IgD-negative memory B cell (primary cell): ENCODE data around the gene HOXB5. TPM values are rescaled to one million over a fixed set of nuclear protein-coding genes. Genes with fewer than 3 reads are reported as not detected.

Experiments
- H3K27ac Mint-ChIP-seq, 3 donors: one replicate each; pipeline ENCODE4 v1.8.0; 2020 to 2022; ENCODE audit warnings: mild to moderate bottlenecking in 3 of 3, mixed read lengths in 3 of 3, moderate library complexity in 1 of 3
- H3K27me3 Mint-ChIP-seq: one replicate; pipeline ENCODE4 v1.8.0; 2021; ENCODE audit warnings: mixed read lengths
- H3K36me3 Mint-ChIP-seq: one replicate; pipeline ENCODE4 v1.8.0; 2020; ENCODE audit warnings: mild to moderate bottlenecking, mixed read lengths
- H3K4me1 Mint-ChIP-seq, 3 donors: one replicate each; pipeline ENCODE4 v1.8.0; 2020 to 2022; ENCODE audit warnings: mixed read lengths in 3 of 3, mild to moderate bottlenecking in 1 of 3
- H3K4me3 Mint-ChIP-seq, 4 donors: one replicate each; pipeline ENCODE4 v1.8.0; 2020 to 2022; ENCODE audit warnings: mild to moderate bottlenecking in 4 of 4, mixed read lengths in 4 of 4, moderate library complexity in 3 of 4
- H3K9me3 Mint-ChIP-seq, 3 donors: one replicate each; pipeline ENCODE4 v1.8.0; 2020 to 2021; ENCODE audit warnings: mixed read lengths in 3 of 3, mild to moderate bottlenecking in 1 of 3
- polyA plus RNA-seq: library from polyadenylated mRNA; unstranded; fragments of 300-500 nt; fragmentation: Illumina TruSeq; gene quantifications from one replicate; pipeline ENCODE4 v1.2.3, GENCODE V29; 2021

Gene HOXB5
- polyA plus RNA-seq, 1 donor from 2014 or later, result not detected

GRCh38 chr17:48576479-48577309, 16.9 kb downstream of the HOXB5 start:
- peak overlapping the region in 1 of 3 donors; percentile 87 for H3K27ac Mint-ChIP-seq
- H3K4me1 Mint-ChIP-seq, result peaks cover 15 to 29% (median 22%) of the 10 kb centered on the region in 3 donors
- no peaks in the 10 kb centered on the region for H3K36me3 Mint-ChIP-seq
- H3K4me3 Mint-ChIP-seq, result peak overlapping the region; percentile 77 to 90 (median 88)
- no peaks in the 10 kb centered on the region for H3K9me3 Mint-ChIP-seq
- peaks cover 39% of the 10 kb centered on the region for H3K27me3 Mint-ChIP-seq

- Mint-ChIP-seq H3K27ac (peak overlapping the region in 1 of 3 donors; percentile 29), H3K9me3 (no peaks in the 10 kb centered on the region), H3K4me1 (peaks cover 15 to 22% (median 22%) of the 10 kb centered on the region in 3 donors), H3K36me3 (no peaks in the 10 kb centered on the region), H3K27me3 (peaks cover 32% of the 10 kb centered on the region), H3K4me3 (peak overlapping the region in 3 of 4 donors; percentile 53 to 76 (median 61))
These were observed 17.7 kb downstream of the HOXB5 start for GRCh38 chr17:48575673-48576478.

GRCh38 chr17:48575066-48575582, 18.5 kb downstream of the HOXB5 start:
- Mint-ChIP-seq H3K4me1 (peaks cover 15 to 20% (median 20%) of the 10 kb centered on the region in 3 donors), H3K27ac (no peak overlapping the region), H3K36me3 (no peaks in the 10 kb centered on the region), H3K9me3 (no peaks in the 10 kb centered on the region), H3K27me3 (peaks cover 28% of the 10 kb centered on the region), H3K4me3 (peak overlapping the region in 2 of 4 donors; percentile 53 to 70)

GRCh38 chr17:48574505-48575065, 19.0 kb downstream of the HOXB5 start:
- Mint-ChIP-seq H3K4me1 (peaks cover 12 to 18% (median 14%) of the 10 kb centered on the region in 3 donors), H3K27me3 (peaks cover 25% of the 10 kb centered on the region), H3K36me3 (no peaks in the 10 kb centered on the region), H3K9me3 (no peaks in the 10 kb centered on the region), H3K4me3 (peak overlapping the region in 1 of 4 donors; percentile 53), H3K27ac (no peak overlapping the region)

- Mint-ChIP-seq H3K27ac (peak overlapping the region in 1 of 3 donors; percentile 66), H3K4me1 (peaks cover 0 to 7% (median 0%) of the 10 kb centered on the region in 3 donors), H3K27me3 (peaks cover 6% of the 10 kb centered on the region), H3K9me3 (peaks cover 0 to 1% (median 0%) of the 10 kb centered on the region in 3 donors), H3K4me3 (peak overlapping the region in 1 of 4 donors; percentile 13), H3K36me3 (peaks cover 2% of the 10 kb centered on the region)
These were observed 21.7 kb downstream of the HOXB5 start for GRCh38 chr17:48571826-48572417.

- peaks cover 0 to 5% (median 0%) of the 10 kb centered on the region in 3 donors for H3K4me1 Mint-ChIP-seq
- no peak overlapping the region for H3K4me3 Mint-ChIP-seq
- peaks cover 3% of the 10 kb centered on the region for H3K27me3 Mint-ChIP-seq
- H3K36me3 Mint-ChIP-seq, result peaks cover 2% of the 10 kb centered on the region
- peak overlapping the region in 1 of 3 donors; percentile 66 for H3K27ac Mint-ChIP-seq
- peaks cover 0 to 1% (median 0%) of the 10 kb centered on the region in 3 donors for H3K9me3 Mint-ChIP-seq
These were observed 22.4 kb downstream of the HOXB5 start for GRCh38 chr17:48571024-48571818.

- Mint-ChIP-seq H3K27me3 (peaks cover 3% of the 10 kb centered on the region), H3K9me3 (peaks cover 0 to 1% (median 0%) of the 10 kb centered on the region in 3 donors), H3K4me1 (peaks cover 0 to 1% (median 0%) of the 10 kb centered on the region in 3 donors), H3K36me3 (peaks cover 2% of the 10 kb centered on the region), H3K4me3 (no peak overlapping the region), H3K27ac (no peak overlapping the region)
These were observed 23.1 kb downstream of the HOXB5 start for GRCh38 chr17:48570325-48571023.

- H3K9me3 Mint-ChIP-seq, result peaks cover 0 to 1% (median 0%) of the 10 kb centered on the region in 3 donors
- no peaks in the 10 kb centered on the region for H3K4me1 Mint-ChIP-seq
- H3K27me3 Mint-ChIP-seq, result peaks cover 4% of the 10 kb centered on the region
- H3K27ac Mint-ChIP-seq, result no peak overlapping the region
- H3K4me3 Mint-ChIP-seq, result no peak overlapping the region
- peaks cover 2% of the 10 kb centered on the region for H3K36me3 Mint-ChIP-seq
These were observed 23.8 kb downstream of the HOXB5 start for GRCh38 chr17:48569674-48570324.

- Mint-ChIP-seq H3K4me1 (no peaks in the 10 kb centered on the region), H3K4me3 (no peak overlapping the region), H3K27me3 (peaks cover 8% of the 10 kb centered on the region), H3K9me3 (peaks cover 0 to 1% (median 0%) of the 10 kb centered on the region in 3 donors), H3K36me3 (peaks cover 2% of the 10 kb centered on the region), H3K27ac (no peak overlapping the region)
These were observed 24.4 kb downstream of the HOXB5 start for GRCh38 chr17:48569240-48569582.

- Mint-ChIP-seq H3K27me3 (peaks cover 8% of the 10 kb centered on the region), H3K4me3 (no peak overlapping the region), H3K27ac (no peak overlapping the region), H3K9me3 (peaks cover 0 to 1% (median 0%) of the 10 kb centered on the region in 3 donors), H3K4me1 (no peaks in the 10 kb centered on the region), H3K36me3 (peaks cover 2% of the 10 kb centered on the region)
These were observed 24.9 kb downstream of the HOXB5 start for GRCh38 chr17:48568499-48569239.

GRCh38 chr17:48567646-48568354, 25.8 kb downstream of the HOXB5 start:
- peaks cover 2% of the 10 kb centered on the region for H3K36me3 Mint-ChIP-seq
- H3K4me1 Mint-ChIP-seq, result no peaks in the 10 kb centered on the region
- H3K9me3 Mint-ChIP-seq, result peaks cover 0 to 1% (median 0%) of the 10 kb centered on the region in 3 donors
- H3K4me3 Mint-ChIP-seq, result no peak overlapping the region
- H3K27me3 Mint-ChIP-seq, result peaks cover 10% of the 10 kb centered on the region
- no peak overlapping the region for H3K27ac Mint-ChIP-seq

GRCh38 chr17:48567209-48567608, 26.4 kb downstream of the HOXB5 start:
- no peaks in the 10 kb centered on the region for H3K4me1 Mint-ChIP-seq
- peaks cover 11% of the 10 kb centered on the region for H3K27me3 Mint-ChIP-seq
- H3K4me3 Mint-ChIP-seq, result no peak overlapping the region
- H3K36me3 Mint-ChIP-seq, result peaks cover 2% of the 10 kb centered on the region
- H3K27ac Mint-ChIP-seq, result no peak overlapping the region
- H3K9me3 Mint-ChIP-seq, result peaks cover 0 to 1% (median 0%) of the 10 kb centered on the region in 3 donors
